Spleen (tissue), 11 donors: Measurements from ENCODE around the gene SERPINA3. TPM values are rescaled to one million over a fixed set of nuclear protein-coding genes. Genes with fewer than 3 reads are reported as not detected.
A peak's percentile ranks its signal among the peaks of the same experiment; 100 is the strongest.

Experiments used
- DNase-seq: peaks from one replicate; pipeline ENCODE4 v3.0.0-alpha.2; 2020
- H3K27ac ChIP-seq, 8 donors: fragments of 200-600 bp; sonication (generic) in 7 of 8; 1 replicate in 4 of 8; 2 replicates in 4 of 8; pipeline versions ENCODE4 v1.5.0 to v1.8.0; 2016 to 2021; ENCODE audit warnings: inconsistent platforms in 4 of 8, mild to moderate bottlenecking in 4 of 8, moderate library complexity in 1 of 8
- H3K27me3 ChIP-seq, 7 donors: fragments of 200-600 bp; sonication (generic) in 6 of 7; replicated peaks in 1 of 7; 1 replicate in 4 of 7; 2 replicates in 3 of 7; pipeline versions ENCODE4 v1.5.0 to v1.8.0; 2016 to 2021; ENCODE audit warnings: inconsistent platforms in 3 of 7, mild to moderate bottlenecking in 1 of 7
- H3K36me3 ChIP-seq, 6 donors: fragments of 200-600 bp; sonication (generic) in 5 of 6; 1 replicate in 4 of 6; 2 replicates in 2 of 6; pipeline versions ENCODE4 v1.5.0 to v1.8.0; 2016 to 2021; ENCODE audit warnings: inconsistent platforms in 2 of 6
- H3K4me1 ChIP-seq, 6 donors: fragments of 200-600 bp; sonication (generic) in 5 of 6; 1 replicate in 3 of 6; 2 replicates in 3 of 6; pipeline versions ENCODE4 v1.5.0 to v1.8.0; 2016 to 2021; ENCODE audit warnings: inconsistent platforms in 3 of 6
- H3K4me3 ChIP-seq, 8 donors: fragments of 200-600 bp; sonication (generic) in 7 of 8; 1 replicate in 4 of 8; 2 replicates in 4 of 8; pipeline versions ENCODE4 v1.5.0 to v1.8.0; 2016 to 2021; ENCODE audit warnings: inconsistent platforms in 4 of 8, mild to moderate bottlenecking in 4 of 8, moderate library complexity in 2 of 8
- H3K9me3 ChIP-seq, 8 donors: fragments of 200-600 bp; sonication (generic) in 7 of 8; 1 replicate in 4 of 8; 2 replicates in 4 of 8; pipeline versions ENCODE4 v1.5.0 to v1.8.0; 2016 to 2021; ENCODE audit warnings: inconsistent platforms in 4 of 8
- POLR2A ChIP-seq, 3 donors: fragments of 450-650 bp; IDR thresholded peaks; one replicate each; pipeline ENCODE4 v1.5.1; 2017; ENCODE audit warnings: antibody characterized with exemption in 3 of 3, mild to moderate bottlenecking in 1 of 3
- POLR2AphosphoS5 ChIP-seq, 3 donors: sonication (generic); formaldehyde crosslinking; IDR thresholded peaks; one replicate each; pipeline ENCODE4 v1.5.1; 2017; ENCODE audit warnings: antibody characterized with exemption in 3 of 3
- WGBS, 5 donors: extraction: QIAGEN DNeasy Blood & Tissue Kit in 3 of 5; methylation state at CpG; one replicate each; pipeline versions ENCODE4 v1.1.5 to v1.1.7; 2013 to 2018; 5-methylcytosine and 5-hydroxymethylcytosine counted together
- intact Hi-C: fragments of 100-400 bp; cut with DNase I; formaldehyde crosslinking; loops from one replicate; pipeline ENCODE4 v1.15.0; 2023; ENCODE audit warnings: low total_unique reads
- polyA plus RNA-seq, 3 donors: library from polyadenylated mRNA; stranded (reverse); fragments of 200-250 nt; gene quantifications; one replicate each; pipeline ENCODE4 v1.2.1, GENCODE V29; 2013
- total RNA-seq, 7 donors: library from RNA; depleted of rRNA in 3 of 7; stranded (reverse); fragments of >200 nt in 3 of 7; fragmentation: NEBNext Ultra II Directional in 4 of 7; extraction: Animal tissue kit (Norgen Biotek cat#: 25700) in 4 of 7; gene quantifications; one replicate each; pipeline versions ENCODE4 v1.1.0 to v1.2.1, GENCODE V29; 2016 to 2021
- TF ChIP-seq, protein P1 (sequence below), 11 experiments: fragments of 200-600 bp in 7 of 11; fragments of 450-650 bp in 4 of 11; sonication (generic) in 4 of 11; IDR thresholded peaks in 8 of 11; conservative IDR thresholded peaks in 3 of 11; 1 replicate in 7 of 11; 2 replicates in 4 of 11; pipeline versions ENCODE4 v1.4.0 to v1.8.0; 2016 to 2021; ENCODE audit warnings: antibody characterized with exemption in 11 of 11, inconsistent platforms in 4 of 11, mild to moderate bottlenecking in 1 of 11
- donor health status: healthy with polysubstance abuse.
- donor health status: DM: no; HTN: no; CAD: no; lungs with moderate emphysema.
- donor health status: DM: no; HTN: no; CAD: no.
- donor health status: Bipolar disorder and iron deficiency.
- donor health status: healthy.
- donor health status: DM: no; HTN: no; CAD: no.
- donor health status: DM: yes; HTN: yes; CAD: no.

SERPINA3 gene
- total and polyA plus RNA-seq, 10 donors: 3.4 to 88.3 (median 10.2) TPM

GRCh38 chr14:94621358-94622134, 9.4 kb downstream of the SERPINA3 start:
- TF ChIP-seq POLR2AphosphoS5 (IDR thresholded peaks at IDR 0.05) (no peak), POLR2A (IDR thresholded peaks at IDR 0.05) (no peak)
- TF ChIP-seq, protein P1, sequence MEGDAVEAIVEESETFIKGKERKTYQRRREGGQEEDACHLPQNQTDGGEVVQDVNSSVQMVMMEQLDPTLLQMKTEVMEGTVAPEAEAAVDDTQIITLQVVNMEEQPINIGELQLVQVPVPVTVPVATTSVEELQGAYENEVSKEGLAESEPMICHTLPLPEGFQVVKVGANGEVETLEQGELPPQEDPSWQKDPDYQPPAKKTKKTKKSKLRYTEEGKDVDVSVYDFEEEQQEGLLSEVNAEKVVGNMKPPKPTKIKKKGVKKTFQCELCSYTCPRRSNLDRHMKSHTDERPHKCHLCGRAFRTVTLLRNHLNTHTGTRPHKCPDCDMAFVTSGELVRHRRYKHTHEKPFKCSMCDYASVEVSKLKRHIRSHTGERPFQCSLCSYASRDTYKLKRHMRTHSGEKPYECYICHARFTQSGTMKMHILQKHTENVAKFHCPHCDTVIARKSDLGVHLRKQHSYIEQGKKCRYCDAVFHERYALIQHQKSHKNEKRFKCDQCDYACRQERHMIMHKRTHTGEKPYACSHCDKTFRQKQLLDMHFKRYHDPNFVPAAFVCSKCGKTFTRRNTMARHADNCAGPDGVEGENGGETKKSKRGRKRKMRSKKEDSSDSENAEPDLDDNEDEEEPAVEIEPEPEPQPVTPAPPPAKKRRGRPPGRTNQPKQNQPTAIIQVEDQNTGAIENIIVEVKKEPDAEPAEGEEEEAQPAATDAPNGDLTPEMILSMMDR (IDR thresholded peaks at IDR 0.05 in 8 of 11, conservative IDR thresholded peaks at IDR 0.05 in 3 of 11): no peak
- Histone ChIP-seq H3K4me3 (no peak overlapping the region), H3K27me3 (peaks cover 0 to 30% (median 0%) of the 10 kb centered on the region in 7 donors), H3K27ac (no peak overlapping the region), H3K4me1 (no peaks in the 10 kb centered on the region), H3K36me3 (no peaks in the 10 kb centered on the region), H3K9me3 (peaks cover 2 to 38% (median 30%) of the 10 kb centered on the region in 8 donors)
- intact Hi-C loops: no loop called here
- DNase-seq: peak; percentile 56
- WGBS, 5 donors: 69 to 84% (median 74%) methylated on average over 5 of the region's 5 CpGs

- TF ChIP-seq, protein P1 (IDR thresholded peaks at IDR 0.05 in 8 of 11, conservative IDR thresholded peaks at IDR 0.05 in 3 of 11): no peak
- TF ChIP-seq POLR2A (IDR thresholded peaks at IDR 0.05) (no peak), POLR2AphosphoS5 (IDR thresholded peaks at IDR 0.05) (no peak)
- Histone ChIP-seq H3K27me3 (peaks cover 0 to 35% (median 0%) of the 10 kb centered on the region in 7 donors), H3K9me3 (peaks cover 2 to 25% (median 18%) of the 10 kb centered on the region in 8 donors), H3K4me1 (no peaks in the 10 kb centered on the region), H3K27ac (no peak overlapping the region), H3K4me3 (no peak overlapping the region), H3K36me3 (no peaks in the 10 kb centered on the region)
- intact Hi-C loops: no loop called here
- peak; percentile 22 for DNase-seq
- WGBS, 5 donors: 58 to 67% (median 64%) methylated on average over 6 of the region's 6 CpGs
Measured at GRCh38 chr14:94622653-94623421, 10.6 kb downstream of the SERPINA3 start.

DNA sequence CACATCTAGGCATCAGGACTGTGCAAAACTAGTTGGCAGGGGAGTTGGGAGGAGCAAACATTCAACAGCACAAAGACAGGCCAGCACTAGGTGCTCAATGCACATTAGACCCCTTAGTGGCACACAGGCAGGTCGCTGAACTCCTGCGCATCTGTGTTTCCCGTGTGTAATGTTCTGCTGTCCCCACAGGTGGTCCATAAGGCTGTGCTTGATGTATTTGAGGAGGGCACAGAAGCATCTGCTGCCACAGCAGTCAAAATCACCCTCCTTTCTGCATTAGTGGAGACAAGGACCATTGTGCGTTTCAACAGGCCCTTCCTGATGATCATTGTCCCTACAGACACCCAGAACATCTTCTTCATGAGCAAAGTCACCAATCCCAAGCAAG, 11.2 kb downstream of the SERPINA3 start:
- no peaks in the 10 kb centered on the region for H3K4me1 ChIP-seq
- H3K9me3 ChIP-seq: peaks cover 0 to 20% (median 12%) of the 10 kb centered on the region in 8 donors
- intact Hi-C loops: no loop called here
- no peak overlapping the region for H3K4me3 ChIP-seq
- no peaks in the 10 kb centered on the region for H3K36me3 ChIP-seq
- WGBS, 5 donors: 80 to 100% (median 88%) methylated on average over 3 to 4 of the region's 4 CpGs
- H3K27me3 ChIP-seq: peaks cover 0 to 38% (median 0%) of the 10 kb centered on the region in 7 donors
- DNase-seq: peak; percentile 20
- TF ChIP-seq POLR2AphosphoS5 (IDR thresholded peaks at IDR 0.05): no peak
- TF ChIP-seq, protein P1 (IDR thresholded peaks at IDR 0.05 in 8 of 11, conservative IDR thresholded peaks at IDR 0.05 in 3 of 11): no peak
- TF ChIP-seq POLR2A (IDR thresholded peaks at IDR 0.05): no peak
- no peak overlapping the region for H3K27ac ChIP-seq
